G401.6 (cell line): ENCODE measurements around the gene B4GALT5.
"Not testable (repeated sequence)": the region's sequence is repeated elsewhere in the genome, so short reads cannot be mapped to it uniquely, and the experiment has no call there.

Experiments
- FAIRE-seq: peaks from 2 replicates; lab custom pipeline; 2012; peaks lifted over from hg19 to GRCh38; lab: Jason Lieb, UNC

B4GALT5 gene

GRCh38 chr20:49713753-49714712, at the start of gene B4GALT5:
TSS of gene B4GALT5 (minus strand) at chr20:49713878. CDS start at chr20:49713690, 188 bp downstream.
- no peak for FAIRE-seq

- no peak for FAIRE-seq
These were observed 49.5 kb upstream of the B4GALT5 start for GRCh38 chr20:49762940-49763766.

- not testable (repeated sequence) for FAIRE-seq
These were observed 48.2 kb upstream of the B4GALT5 start for GRCh38 chr20:49761888-49762287.

- FAIRE-seq = no peak
These were observed 45.7 kb upstream of the B4GALT5 start for GRCh38 chr20:49759266-49759950.

- no peak for FAIRE-seq
These were observed 45.1 kb upstream of the B4GALT5 start for GRCh38 chr20:49758781-49759180.

GRCh38 chr20:49757597-49757996, 43.9 kb upstream of the B4GALT5 start:
- no peak for FAIRE-seq

- no peak for FAIRE-seq
These were observed 42.6 kb upstream of the B4GALT5 start for GRCh38 chr20:49756241-49756640.

GRCh38 chr20:49754596-49754995, 40.9 kb upstream of the B4GALT5 start:
- no peak for FAIRE-seq

- FAIRE-seq = no peak
These were observed 39.5 kb upstream of the B4GALT5 start for GRCh38 chr20:49753133-49753532.

- no peak for FAIRE-seq
These were observed 38.7 kb upstream of the B4GALT5 start for GRCh38 chr20:49752201-49752903.

- no peak for FAIRE-seq
These were observed 37.7 kb upstream of the B4GALT5 start for GRCh38 chr20:49751397-49751736.

- no peak for FAIRE-seq
These were observed 37.1 kb upstream of the B4GALT5 start for GRCh38 chr20:49750611-49751396.

- FAIRE-seq = no peak
These were observed 35.9 kb upstream of the B4GALT5 start for GRCh38 chr20:49749625-49750024.

- FAIRE-seq = no peak
These were observed 34.8 kb upstream of the B4GALT5 start for GRCh38 chr20:49748525-49748838.

GRCh38 chr20:49747707-49748524, 34.2 kb upstream of the B4GALT5 start:
- no peak for FAIRE-seq

GRCh38 chr20:49742948-49743347, 29.3 kb upstream of the B4GALT5 start:
- no peak for FAIRE-seq

GRCh38 chr20:49741977-49742376, 28.3 kb upstream of the B4GALT5 start:
- FAIRE-seq = no peak

GRCh38 chr20:49740807-49741206, 27.1 kb upstream of the B4GALT5 start:
- FAIRE-seq = no peak

GRCh38 chr20:49739042-49739441, 25.4 kb upstream of the B4GALT5 start:
- no peak for FAIRE-seq

GRCh38 chr20:49737260-49737659, 23.6 kb upstream of the B4GALT5 start:
- no peak for FAIRE-seq
